Loucy (cell line): ENCODE data around the gene LBP.

ENCODE experiments used
- H2AFZ ChIP-seq: fragments of 200-600 bp; sonication (generic); 2 replicates; pipeline ENCODE4 v1.6.0; 2016; ENCODE audit warnings: antibody characterized with exemption, mild to moderate bottlenecking, low read length, moderate library complexity
- H3F3A ChIP-seq: fragments of 200-600 bp; 2 replicates; pipeline ENCODE4 v1.6.0; 2016; ENCODE audit warnings: antibody characterized with exemption, low read depth, mild to moderate bottlenecking
- H3K27me3 ChIP-seq: fragments of 200-600 bp; sonication (generic); 2 replicates; pipeline ENCODE4 v1.6.1; 2014; ENCODE audit warnings: low read length, mild to moderate bottlenecking; ENCODE audit not compliant: insufficient read depth, poor library complexity, severe bottlenecking
- H3K36me3 ChIP-seq: fragments of 200-600 bp; sonication (generic); 2 replicates; pipeline ENCODE4 v1.6.1; 2016; ENCODE audit warnings: low read length; ENCODE audit not compliant: insufficient read depth
- H3K4me1 ChIP-seq: fragments of 200-600 bp; sonication (generic); 2 replicates; pipeline ENCODE4 v1.5.1; 2014; ENCODE audit warnings: low read length, mild to moderate bottlenecking; ENCODE audit not compliant: insufficient read depth, poor library complexity, severe bottlenecking
- H3K4me2 ChIP-seq: fragments of 200-600 bp; sonication (generic); 2 replicates; pipeline ENCODE4 v1.6.0; 2014; ENCODE audit warnings: antibody characterized with exemption, low read length, low read depth, mild to moderate bottlenecking; ENCODE audit not compliant: poor library complexity, severe bottlenecking
- H3K4me3 ChIP-seq: fragments of 200-600 bp; sonication (generic); 2 replicates; pipeline ENCODE4 v1.5.1; 2014; ENCODE audit warnings: low read length, mild to moderate bottlenecking, mixed read lengths; ENCODE audit not compliant: poor library complexity, severe bottlenecking
- H3K79me2 ChIP-seq: fragments of 200-600 bp; sonication (generic); 2 replicates; pipeline ENCODE4 v1.6.1; 2014; ENCODE audit warnings: low read length; ENCODE audit not compliant: insufficient read depth
- H3K9ac ChIP-seq: fragments of 200-600 bp; sonication (generic); 2 replicates; pipeline ENCODE4 v1.6.0; 2014; ENCODE audit warnings: mild to moderate bottlenecking, low read depth, low read length, moderate library complexity; ENCODE audit not compliant: poor library complexity, severe bottlenecking
- H3K9me2 ChIP-seq: fragments of 200-600 bp; sonication (generic); replicated peaks from 2 replicates; pipeline ENCODE4 v1.6.1; 2016; ENCODE audit warnings: low read depth, low read length, mixed read lengths
- H3K9me3 ChIP-seq: fragments of 200-600 bp; sonication (generic); 2 replicates; pipeline ENCODE4 v1.6.1; 2014; ENCODE audit warnings: mild to moderate bottlenecking, antibody characterized with exemption, low read length, low read depth; ENCODE audit not compliant: insufficient read depth
- H4K20me1 ChIP-seq: fragments of 200-600 bp; sonication (generic); 2 replicates; pipeline ENCODE4 v1.6.0; 2014; ENCODE audit warnings: antibody characterized with exemption, low read length, mild to moderate bottlenecking; ENCODE audit not compliant: insufficient read depth, poor library complexity, severe bottlenecking
- EZH2phosphoT487 ChIP-seq: fragments of 200-600 bp; IDR thresholded peaks from 2 replicates; pipeline ENCODE4 v1.6.1; 2018; ENCODE audit warnings: antibody characterized with exemption, mild to moderate bottlenecking, moderate library complexity, borderline replicate concordance
- TF ChIP-seq, protein P1 (sequence below): fragments of 200-600 bp; sonication (generic); conservative IDR thresholded peaks from 2 replicates; pipeline ENCODE4 v1.5.1; 2014; ENCODE audit warnings: mild to moderate bottlenecking, antibody characterized with exemption, low read length

Gene LBP

DNA sequence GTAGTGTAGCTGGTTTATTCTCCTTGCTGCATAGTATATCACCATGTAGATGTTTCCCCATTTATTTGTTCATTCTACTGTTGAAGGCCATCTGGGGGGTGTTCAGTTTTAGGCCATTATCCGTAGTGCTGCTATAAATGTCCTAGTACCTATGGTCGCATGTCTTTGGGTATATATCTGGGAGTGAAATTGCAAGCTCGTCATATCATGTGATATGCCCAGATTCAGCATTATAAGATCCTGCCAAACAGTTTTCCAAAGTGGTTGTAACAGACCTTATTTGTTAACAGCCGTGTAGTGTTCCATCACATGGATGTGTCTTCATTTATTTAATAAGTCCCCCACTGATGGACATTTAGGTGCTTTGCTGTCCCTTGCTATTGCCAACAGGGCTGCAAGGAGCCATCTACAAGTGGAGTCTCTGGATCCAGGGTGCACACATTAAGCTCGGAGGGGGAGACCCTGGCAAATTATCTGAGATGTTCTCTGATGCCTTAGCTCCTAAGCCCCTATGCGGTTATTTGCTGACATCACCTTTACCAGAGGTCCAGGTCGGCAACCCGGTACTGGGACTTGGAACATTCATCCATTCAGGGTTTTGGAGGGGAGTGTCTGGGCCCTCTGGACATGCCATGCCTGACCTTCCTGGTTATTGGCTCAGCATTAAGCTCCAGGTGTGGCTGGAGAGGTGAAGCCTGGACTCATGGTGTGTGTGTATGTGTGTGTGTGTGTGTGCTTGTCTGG lies 16.9 kb downstream of the LBP start:
- H3K79me2 ChIP-seq, result no peaks in the 10 kb centered on the region
- H3K4me3 ChIP-seq, result no peak overlapping the region
- no peaks in the 10 kb centered on the region for H3K4me1 ChIP-seq
- TF ChIP-seq EZH2phosphoT487, result no peak
- TF ChIP-seq, protein P1, sequence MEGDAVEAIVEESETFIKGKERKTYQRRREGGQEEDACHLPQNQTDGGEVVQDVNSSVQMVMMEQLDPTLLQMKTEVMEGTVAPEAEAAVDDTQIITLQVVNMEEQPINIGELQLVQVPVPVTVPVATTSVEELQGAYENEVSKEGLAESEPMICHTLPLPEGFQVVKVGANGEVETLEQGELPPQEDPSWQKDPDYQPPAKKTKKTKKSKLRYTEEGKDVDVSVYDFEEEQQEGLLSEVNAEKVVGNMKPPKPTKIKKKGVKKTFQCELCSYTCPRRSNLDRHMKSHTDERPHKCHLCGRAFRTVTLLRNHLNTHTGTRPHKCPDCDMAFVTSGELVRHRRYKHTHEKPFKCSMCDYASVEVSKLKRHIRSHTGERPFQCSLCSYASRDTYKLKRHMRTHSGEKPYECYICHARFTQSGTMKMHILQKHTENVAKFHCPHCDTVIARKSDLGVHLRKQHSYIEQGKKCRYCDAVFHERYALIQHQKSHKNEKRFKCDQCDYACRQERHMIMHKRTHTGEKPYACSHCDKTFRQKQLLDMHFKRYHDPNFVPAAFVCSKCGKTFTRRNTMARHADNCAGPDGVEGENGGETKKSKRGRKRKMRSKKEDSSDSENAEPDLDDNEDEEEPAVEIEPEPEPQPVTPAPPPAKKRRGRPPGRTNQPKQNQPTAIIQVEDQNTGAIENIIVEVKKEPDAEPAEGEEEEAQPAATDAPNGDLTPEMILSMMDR, result no peak
- no peak overlapping the region for H3K4me2 ChIP-seq
- H3K9me2 ChIP-seq, result no peaks in the 10 kb centered on the region
- H3F3A ChIP-seq, result no peaks in the 10 kb centered on the region
- H3K9ac ChIP-seq, result no peak overlapping the region
- no peaks in the 10 kb centered on the region for H3K36me3 ChIP-seq
- H3K9me3 ChIP-seq, result no peaks in the 10 kb centered on the region
- no peaks in the 10 kb centered on the region for H4K20me1 ChIP-seq
- no peaks in the 10 kb centered on the region for H3K27me3 ChIP-seq
- H2AFZ ChIP-seq, result no peak overlapping the region

DNA sequence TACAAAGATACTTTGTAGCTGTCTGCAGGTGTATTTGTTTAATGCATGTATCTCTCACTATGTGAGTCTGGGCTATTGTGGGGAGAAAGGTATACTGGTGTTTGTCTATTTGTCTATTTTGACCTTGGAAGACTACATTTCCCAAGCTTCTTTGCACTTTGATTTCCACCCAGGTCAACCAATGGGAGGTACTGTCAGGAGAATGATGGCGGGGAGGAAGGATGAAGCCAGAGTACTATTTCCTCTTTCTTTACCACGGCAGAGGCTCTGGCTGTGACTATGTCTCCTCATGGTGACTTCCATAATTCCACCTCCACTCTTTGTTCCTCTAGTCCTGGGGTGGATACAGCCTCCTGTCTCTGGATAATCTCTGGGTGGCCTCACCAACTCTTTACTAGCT lies 23.1 kb downstream of the LBP start:
- no peak overlapping the region for H3K9ac ChIP-seq
- no peaks in the 10 kb centered on the region for H3K79me2 ChIP-seq
- H3K9me2 ChIP-seq, result no peaks in the 10 kb centered on the region
- TF ChIP-seq EZH2phosphoT487, result no peak
- TF ChIP-seq, protein P1, result no peak
- no peaks in the 10 kb centered on the region for H4K20me1 ChIP-seq
- H3K4me2 ChIP-seq, result peak overlapping the region; percentile 50
- peak overlapping the region; percentile 54 for H3K4me3 ChIP-seq
- H2AFZ ChIP-seq, result peak overlapping the region; percentile 94
- no peaks in the 10 kb centered on the region for H3K9me3 ChIP-seq
- H3K36me3 ChIP-seq, result no peaks in the 10 kb centered on the region
- H3K27me3 ChIP-seq, result peaks cover 25% of the 10 kb centered on the region
- H3F3A ChIP-seq, result no peaks in the 10 kb centered on the region
- no peaks in the 10 kb centered on the region for H3K4me1 ChIP-seq

DNA sequence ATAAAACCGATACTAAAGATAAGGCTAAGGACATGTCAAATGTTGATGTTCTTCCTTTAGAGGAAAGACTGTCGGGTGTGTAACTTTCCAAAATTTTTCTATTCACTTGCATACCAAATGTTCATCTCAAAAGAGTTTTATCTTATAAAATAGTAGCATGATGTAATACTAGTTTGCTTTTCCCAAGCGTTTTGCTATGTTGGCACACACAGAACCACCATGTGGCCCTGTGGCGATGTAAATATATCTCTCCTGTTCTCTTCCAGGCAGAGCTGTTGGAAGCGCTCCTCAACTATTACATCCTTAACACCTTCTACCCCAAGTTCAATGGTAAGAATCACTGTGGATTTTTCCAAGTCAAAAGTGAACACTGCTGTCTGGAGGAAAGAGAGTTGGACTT lies 26.5 kb downstream of the LBP start:
- Histone ChIP-seq H2AFZ (no peak overlapping the region), H3K27me3 (peaks cover 25% of the 10 kb centered on the region), H4K20me1 (no peaks in the 10 kb centered on the region), H3K79me2 (no peaks in the 10 kb centered on the region), H3F3A (no peaks in the 10 kb centered on the region), H3K4me2 (no peak overlapping the region), H3K4me3 (no peak overlapping the region), H3K36me3 (no peaks in the 10 kb centered on the region), H3K9ac (no peak overlapping the region), H3K9me3 (no peaks in the 10 kb centered on the region), H3K4me1 (no peaks in the 10 kb centered on the region), H3K9me2 (no peaks in the 10 kb centered on the region)
- TF ChIP-seq, protein P1, result no peak
- TF ChIP-seq EZH2phosphoT487, result no peak
